Left renal pelvis (tissue), 4 donors: ENCODE measurements around the gene SUOX. TPM values are rescaled to one million over a fixed set of nuclear protein-coding genes. Genes with fewer than 3 reads are reported as not detected.
"Not testable (repeated sequence)": the region's sequence is repeated elsewhere in the genome, so short reads cannot be mapped to it uniquely, and the experiment has no call there.

Experiments
- DNase-seq, 4 donors: peaks; one replicate each; pipeline ENCODE4 v3.0.0-alpha.2; 2013; ENCODE audit warnings: low read depth in 4 of 4, low spot score in 3 of 4
- polyA plus RNA-seq, 4 donors: library from polyadenylated mRNA; unstranded; fragments of 120-200 nt; gene quantifications; one replicate each; pipeline ENCODE4 v1.2.1, GENCODE V29; 2013; ENCODE audit not compliant: insufficient read length in 4 of 4

Gene SUOX
- 10 to 100 TPM; 34.7 to 50.6 (median 45.9) TPM for polyA plus RNA-seq

DNA sequence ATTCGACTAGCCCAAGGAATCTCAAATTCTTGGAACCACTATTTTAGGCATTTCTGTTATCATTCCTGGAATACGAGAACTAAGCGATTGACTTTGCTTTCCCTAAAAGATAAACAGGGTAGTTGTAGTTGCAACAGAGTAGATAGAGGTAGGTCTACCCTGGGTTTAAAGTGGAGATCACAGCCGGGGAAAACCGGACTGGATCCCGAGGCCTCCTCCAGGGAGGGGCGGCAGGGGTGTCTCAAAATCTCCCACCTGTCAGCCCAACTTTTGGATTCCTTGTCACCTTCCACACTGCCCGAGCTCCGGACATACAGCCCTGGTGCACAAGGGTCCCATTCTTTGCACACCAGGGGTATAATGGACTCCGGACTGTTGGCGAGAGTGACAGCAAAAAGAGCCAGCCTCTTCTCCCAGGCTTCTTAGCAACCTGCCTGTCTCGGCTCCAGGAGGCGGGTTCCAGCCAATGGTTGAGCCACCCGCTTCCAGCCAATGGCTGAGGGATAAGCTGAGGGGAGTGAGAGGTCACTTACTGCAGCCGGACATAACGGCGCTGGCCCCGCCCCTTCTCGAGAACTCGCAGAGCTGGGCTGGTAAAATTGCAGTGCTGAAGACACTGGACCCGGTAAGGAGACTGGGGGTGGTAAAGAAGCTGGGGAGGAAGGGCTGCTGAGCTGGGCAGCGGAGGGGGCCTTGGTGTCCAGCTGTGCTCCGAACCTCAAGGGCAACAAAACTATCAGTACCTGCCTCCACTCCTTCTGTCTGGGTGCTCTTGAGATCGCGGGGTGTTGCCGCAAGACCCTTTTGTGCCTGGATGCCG is at the start of gene SUOX:
TSS of gene SUOX (plus strand) at position 562 of the 820 bp plus-strand sequence. CDS start 4,946 bp downstream, outside the sequence.
- peak; percentile 93 to 95 (median 94) for DNase-seq

DNA sequence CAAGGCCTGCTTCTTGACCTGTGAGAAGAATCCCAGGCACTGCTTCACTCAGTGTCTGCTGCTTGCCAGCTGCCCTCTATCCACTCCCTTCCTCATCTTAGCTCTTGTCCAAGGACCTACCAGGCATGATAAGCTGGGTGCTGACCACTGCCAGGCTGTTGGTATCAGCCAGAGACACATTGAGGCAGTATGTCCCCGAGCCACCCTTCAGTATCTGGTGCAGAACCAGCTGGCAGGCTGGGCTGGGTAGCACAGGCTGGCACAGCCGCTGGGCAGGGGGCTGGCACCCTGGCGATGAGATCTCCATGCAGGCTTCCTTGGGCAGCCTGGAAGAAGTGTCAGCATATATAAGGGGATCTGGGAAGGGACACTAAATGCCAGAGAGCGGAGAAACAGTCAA is 41.7 kb upstream of the SUOX start:
- DNase-seq: no peak

DNA sequence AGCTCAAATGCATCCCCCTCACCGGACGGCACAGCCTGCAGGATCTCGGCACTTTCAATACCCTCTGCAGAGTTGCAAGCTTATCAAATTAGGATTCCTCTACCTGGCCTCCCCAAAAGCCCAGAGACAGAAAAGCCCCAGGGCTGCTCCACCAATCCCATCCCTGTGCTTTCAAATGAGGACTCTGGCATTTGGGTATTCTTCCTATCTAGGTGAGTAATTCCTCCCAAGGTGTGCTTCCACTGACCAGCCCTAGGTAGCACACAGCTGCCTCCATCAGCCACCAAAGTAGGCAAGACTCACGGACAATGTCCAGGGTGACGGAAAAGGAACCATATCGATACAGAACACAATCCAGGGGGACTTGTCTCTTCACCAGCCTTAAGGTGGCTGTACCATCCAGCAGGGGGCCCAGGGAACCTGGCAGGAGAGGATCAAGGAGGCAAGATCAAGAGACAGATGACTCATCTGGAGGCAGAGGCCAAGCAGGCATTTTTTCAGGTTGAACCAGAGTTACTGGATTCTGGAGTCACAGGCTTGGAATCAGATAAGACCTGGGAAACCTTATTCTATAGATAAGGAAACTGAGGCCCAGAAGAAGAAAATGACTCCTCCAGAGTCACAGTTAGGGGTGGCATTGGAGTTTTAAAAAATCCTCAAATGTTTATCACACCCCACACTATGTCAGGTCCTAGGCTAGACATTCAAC is 41.1 kb upstream of the SUOX start:
- DNase-seq: no peak

DNA sequence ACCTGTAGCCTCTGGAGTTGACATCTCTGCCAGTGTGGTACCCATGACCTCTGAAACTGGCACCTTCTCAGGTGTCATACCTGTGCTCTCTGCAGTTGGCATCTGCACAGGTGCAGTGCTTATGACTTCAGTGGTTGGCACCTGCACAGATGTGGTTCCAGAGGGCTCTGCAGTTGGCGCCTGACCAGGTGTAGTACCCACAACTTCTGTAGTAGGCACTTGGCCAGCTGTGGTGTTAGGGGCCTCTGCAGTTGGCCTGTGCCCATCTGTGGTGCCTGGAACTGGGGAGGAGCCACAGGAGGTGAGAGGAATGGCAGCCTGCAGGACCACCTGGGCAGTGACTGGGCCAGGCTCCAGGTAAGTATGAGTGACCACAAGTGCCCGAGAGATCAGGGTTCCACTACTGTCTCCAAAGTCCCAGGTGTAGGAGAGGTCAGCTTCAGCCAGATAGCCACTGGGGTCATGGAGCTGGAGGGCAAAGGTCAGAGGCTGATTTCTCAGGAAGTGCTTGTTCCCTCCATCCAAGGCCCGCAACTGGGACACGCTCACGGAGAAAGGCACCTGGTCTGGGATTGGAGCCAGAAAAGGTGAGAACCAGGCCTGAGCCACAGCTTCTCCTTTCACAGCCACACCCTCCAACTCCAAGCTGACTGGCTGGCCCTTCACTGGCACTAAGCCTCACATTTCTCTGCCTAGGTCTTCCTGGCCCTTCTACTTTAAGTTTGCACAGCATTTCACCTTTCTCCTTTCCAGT is 39.8 kb upstream of the SUOX start:
- DNase-seq: no peak

DNA sequence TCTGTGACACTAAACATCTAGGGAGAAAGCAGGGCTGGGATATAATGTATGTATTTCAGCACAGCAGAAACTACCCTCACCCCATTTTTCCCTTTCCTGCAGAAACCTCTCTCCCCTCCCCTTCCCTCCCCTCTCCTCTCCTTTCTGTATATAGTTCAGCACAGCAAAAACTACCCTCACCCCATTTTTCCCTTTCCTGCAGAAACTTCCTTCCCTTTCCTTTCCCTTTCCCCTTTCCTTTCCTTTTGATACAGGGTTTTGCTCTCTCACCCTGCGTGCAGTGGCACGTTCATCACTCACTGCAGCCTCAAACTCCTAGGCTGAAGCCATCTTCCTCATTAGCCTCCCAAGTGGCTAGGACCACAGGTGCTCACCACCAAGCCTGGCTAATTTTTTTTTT is 33.3 kb upstream of the SUOX start:
- no peak for DNase-seq

DNA sequence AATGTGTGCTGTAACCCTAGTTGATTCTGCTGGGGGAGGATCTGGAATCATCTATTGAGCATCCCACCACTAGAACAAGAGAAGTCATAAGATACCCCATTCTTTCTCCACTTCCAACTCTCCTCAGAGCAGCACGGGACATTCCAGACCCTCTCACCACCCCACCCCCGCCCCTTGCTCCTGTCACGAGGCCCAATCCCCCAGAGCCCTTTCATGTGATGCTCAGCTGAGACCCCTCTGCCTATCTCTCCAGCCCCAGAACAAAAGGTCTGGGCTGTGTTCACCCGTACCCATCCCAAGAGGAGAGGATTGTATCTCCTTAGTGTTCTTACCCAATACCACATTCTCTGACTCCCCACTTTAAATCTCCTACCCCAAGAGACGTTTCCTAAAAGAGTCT is 31.8 kb upstream of the SUOX start:
- no peak for DNase-seq

DNA sequence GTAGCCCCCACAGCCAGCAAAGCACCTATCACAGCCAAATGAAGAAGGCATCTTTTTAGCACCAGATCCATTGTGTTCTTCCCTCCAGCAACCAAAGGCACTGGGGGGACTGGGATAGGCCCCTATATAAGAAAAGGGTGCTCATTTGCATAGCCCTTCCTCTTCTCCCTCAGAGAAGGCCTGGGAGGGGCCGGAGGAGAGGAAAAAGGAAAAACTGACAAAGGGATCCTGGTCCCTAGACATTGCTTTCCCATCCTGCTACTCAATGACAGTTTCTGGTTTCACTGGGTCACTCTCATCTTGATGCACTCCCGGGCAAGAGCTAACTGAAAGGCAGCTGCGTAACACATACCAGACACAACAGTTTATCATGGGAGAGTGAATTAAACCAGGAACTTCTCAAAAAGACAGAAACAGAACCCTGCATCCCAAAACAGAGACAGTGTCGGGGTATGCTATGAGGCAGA is 31.1 kb upstream of the SUOX start, which contains the start of gene PMEL:
TSS of gene PMEL (minus strand) at position 102 of the 467 bp plus-strand sequence. CDS start at position 71, 31 bp downstream.
- no peak for DNase-seq

DNA sequence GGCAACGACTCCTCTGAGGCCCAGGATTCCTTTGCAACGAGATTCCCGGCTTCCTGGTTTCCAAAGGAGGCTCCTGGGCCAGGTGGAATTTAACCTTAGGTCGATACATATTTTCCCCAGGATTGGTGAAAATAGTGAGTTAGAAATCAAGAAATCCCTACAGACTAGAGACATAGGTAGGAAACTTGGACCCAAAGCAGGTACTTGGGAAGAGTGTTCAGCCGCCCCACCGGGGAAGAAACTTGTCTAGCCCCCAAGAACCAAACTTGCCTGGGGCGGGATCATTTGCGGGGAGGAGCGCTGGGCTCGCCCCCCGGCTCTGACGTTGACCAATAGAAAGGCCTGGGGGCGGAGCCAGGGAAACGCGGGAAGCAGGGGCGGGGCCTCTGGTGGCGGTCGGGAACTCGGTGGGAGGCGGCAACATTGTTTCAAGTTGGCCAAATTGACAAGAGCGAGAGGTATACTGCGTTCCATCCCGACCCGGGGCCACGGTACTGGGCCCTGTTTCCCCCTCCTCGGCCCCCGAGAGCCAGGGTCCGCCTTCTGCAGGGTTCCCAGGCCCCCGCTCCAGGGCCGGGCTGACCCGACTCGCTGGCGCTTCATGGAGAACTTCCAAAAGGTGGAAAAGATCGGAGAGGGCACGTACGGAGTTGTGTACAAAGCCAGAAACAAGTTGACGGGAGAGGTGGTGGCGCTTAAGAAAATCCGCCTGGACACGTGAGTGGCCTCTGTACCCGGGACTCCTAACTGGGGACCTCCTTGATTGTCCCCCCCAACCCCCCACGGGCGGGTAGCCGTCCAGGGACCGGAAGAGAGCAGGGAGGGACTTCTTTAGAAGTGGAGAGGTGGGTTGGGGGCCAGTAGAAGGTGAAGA is 30.4 kb upstream of the SUOX start, which contains the start of gene CDK2:
TSS of gene CDK2 (plus strand) at position 423 of the 874 bp plus-strand sequence. CDS start at position 602, 179 bp downstream.
- DNase-seq: peak; percentile 70 to 85 (median 82)

DNA sequence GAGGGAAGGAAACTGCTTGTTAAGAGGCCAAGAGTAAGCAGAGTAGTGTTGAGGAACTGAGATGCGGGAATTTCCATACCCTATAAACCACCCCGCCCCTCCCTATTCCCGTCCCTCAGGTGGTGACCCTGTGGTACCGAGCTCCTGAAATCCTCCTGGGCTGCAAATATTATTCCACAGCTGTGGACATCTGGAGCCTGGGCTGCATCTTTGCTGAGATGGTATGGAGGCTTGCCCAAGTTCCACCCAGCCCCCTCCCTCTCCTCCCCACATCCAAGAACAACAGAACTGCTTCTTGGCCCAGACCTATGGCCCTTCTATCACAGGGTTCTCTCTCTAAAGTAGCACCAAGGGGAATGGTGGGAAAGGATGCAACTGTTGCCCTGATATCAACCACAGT is 27.7 kb upstream of the SUOX start:
- DNase-seq: no peak

DNA sequence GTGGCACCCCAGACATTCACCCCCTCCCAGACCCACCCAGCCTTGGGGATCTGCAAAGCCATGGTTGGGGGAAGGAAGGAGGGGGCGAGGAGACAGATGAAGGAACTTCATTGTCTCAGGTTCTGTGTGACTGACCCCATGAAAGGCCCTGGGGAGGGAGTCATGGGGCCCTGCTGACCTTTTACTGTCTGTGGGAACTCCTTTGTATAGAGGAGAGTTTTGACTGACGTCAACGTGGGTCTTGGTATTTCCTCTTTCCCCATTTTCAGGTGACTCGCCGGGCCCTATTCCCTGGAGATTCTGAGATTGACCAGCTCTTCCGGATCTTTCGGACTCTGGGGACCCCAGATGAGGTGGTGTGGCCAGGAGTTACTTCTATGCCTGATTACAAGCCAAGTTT is 26.3 kb upstream of the SUOX start:
- DNase-seq: no peak

DNA sequence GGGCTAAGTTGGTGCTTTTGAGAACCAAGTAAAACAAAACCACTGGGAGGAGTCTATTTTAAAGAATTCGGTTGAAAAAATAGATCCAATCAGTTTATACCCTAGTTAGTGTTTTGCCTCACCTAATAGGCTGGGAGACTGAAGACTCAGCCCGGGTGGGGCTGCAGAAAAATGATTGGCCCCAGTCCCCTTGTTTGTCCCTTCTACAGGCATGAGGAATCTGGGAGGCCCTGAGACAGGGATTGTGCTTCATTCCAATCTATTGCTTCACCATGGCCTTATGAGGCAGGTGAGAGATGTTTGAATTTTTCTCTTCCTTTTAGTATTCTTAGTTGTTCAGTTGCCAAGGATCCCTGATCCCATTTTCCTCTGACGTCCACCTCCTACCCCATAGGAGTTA is 25.0 kb upstream of the SUOX start:
- DNase-seq: no peak

DNA sequence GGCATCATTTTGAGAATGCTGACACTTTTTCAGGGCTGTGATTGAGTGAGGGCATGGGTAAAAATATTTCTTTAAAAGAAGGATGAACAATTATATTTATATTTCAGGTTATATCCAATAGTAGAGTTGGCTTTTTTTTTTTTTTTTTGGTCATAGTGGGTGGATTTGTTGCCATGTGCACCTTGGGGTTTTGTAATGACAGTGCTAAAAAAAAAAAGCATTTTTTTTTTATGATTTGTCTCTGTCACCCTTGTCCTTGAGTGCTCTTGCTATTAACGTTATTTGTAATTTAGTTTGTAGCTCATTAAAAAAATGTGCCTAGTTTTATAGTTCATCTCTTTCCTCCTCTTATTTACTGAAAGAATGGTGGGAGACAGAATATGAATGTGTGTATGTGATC is 24.6 kb upstream of the SUOX start:
- no peak for DNase-seq

DNA sequence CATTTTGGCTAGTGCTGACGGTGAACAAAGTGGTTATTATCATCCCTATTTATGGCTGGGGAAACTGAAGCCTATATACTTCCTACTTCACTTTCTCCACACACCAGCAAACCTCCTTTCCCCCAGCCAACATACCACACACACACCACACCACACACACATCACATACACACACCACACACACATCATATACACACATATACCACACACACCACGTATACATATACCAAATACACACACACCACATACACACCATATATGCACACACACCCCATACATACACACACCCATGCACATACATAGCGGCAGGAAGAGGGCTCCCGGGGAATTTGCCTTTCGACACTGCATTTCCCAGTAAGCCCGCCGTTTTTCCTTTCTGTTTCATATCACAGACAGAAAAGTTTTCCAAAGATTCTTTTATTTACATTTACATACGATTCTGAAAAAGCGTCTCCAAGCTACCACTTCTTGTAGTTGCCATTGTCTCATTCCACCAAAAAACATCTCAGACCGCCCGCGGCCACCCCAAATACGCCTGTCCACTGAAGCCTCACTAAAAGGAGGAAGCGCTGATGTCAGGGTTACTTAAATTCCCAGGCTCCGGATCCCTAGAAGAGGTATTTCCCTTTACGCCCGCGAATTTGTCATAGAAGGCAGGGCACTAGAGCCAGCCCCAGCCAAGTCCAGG is 24.0 kb upstream of the SUOX start:
- no peak for DNase-seq

DNA sequence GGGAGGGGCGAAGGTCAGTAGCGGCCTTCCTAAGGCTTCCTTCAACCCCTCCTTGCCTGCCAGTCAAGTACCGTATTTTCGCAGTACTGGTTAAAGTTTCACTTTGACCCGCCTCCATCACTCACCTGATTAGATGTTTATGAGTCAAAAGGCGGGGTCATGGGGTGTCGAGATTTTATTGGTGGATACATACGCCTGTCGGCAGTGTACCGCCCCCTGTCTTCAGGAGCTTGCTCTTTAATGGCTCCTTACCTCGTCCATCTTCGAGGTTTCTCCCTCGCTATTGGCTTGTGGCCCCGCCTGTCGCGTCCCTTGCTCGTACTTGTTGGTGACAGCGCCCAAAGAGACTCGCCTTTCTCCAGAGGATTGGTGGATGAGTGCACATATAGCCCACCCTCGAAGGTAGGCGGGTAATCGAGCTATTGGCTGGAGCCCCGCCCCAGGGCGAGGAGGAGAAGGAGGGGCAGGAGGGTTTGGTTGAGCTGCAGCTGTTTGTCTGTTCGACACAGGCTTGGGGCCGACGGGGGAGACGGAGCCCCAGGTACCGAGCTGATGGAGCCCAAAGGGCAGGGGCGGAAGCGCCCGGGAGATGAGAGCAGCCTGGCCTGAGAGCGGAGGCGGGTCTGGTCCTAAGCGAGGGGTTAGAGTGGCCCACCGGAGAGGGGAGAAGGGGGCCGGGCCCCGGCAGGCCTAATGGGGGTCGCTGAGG is 23.3 kb upstream of the SUOX start, which contains the start of gene RAB5B:
TSS of gene RAB5B (plus strand) at position 480 of the 709 bp plus-strand sequence. CDS start 12,883 bp downstream, outside the sequence.
- peak; percentile 99 to 100 (median 100) for DNase-seq

DNA sequence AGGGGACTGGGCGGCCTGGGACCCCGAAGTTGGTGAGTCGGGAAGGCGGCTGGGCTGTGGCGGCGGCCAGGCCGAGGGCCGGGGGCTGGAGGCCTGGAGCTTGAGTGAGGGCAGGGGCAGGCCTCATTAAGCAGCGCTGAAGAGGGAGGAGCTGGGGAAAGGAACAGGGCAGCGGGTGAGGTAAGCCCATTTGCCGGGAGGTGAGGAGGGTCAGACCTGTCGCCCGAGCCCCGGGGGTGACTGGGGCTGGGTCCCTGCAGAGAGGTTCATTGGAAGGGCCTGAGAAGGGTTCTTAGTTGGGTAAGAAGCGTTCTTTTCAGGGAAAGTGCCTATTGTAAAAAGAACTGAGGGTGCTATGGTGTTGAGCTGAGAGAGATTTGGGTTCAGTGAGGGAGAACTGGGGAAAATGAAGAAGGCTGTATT is 22.8 kb upstream of the SUOX start:
- DNase-seq: no peak

DNA sequence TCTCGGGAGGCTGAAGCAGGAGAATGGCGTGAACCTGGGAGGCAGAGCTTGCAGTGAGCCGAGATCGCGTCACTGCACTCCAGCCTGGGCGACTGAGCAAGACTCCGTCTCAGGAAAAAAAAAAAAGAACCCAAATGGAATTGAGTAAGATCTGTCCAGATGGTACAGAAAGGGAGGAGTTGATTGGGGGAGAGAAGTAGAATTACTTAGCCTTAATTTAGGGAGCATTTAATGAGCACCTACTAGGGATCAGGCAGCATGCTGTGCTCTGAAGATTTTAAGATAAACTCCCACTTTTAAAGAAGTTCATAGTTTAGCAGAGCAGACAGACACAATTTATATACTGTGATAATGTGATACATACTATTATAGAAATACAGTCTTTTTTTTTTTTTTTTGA is 18.7 kb upstream of the SUOX start:
- no peak for DNase-seq

DNA sequence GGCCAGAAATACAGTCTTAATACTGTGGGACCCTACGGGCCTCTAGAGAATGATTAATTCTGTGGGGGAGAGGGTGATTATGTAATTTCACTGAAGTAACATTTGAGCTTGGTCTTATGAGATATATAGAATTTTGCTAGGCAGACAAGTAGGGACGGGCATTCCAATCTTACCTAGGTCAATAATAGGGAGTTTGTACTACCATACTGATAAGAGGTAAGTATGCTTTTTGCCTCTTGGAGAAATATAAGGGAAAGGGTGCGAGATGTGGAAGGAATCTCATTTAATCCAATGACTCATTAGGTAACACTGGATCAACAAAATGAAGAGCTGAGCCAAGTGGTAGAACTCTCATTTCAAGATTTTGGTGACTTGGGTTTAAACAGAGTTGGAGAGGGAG is 18.0 kb upstream of the SUOX start:
- no peak for DNase-seq

DNA sequence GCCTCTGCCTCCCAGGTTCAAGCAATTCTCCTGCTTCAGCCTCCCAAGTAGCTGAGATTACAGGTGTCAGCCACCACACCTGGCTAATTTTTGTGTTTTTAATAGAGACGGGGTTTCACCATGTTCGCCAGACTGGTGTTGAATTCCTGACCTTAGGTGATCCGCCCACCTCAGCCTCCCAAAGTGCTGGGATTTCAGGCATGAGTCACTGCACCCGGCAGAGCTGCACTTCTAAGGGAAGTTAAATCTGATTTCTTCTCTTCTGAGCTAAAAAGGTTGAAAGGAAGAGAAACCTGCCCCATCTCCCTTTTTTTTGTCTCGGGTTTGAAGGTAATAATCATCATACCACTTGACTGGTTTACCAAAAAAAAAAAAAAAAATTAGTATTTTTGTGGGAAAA is 15.2 kb upstream of the SUOX start:
- not testable (repeated sequence) for DNase-seq
